ENCODE results near the gene PHF21A.

The PHF21A gene

GRCh38 chr11:45982656-45983470 lies 138.4 kb downstream of the PHF21A start:
- DNase-seq (ENCODE audit: low spot score) = peak; percentile 94

- DNase-seq (ENCODE audit: low spot score) = peak; percentile 43
Measured at GRCh38 chr11:45981826-45982225, 139.4 kb downstream of the PHF21A start.

GRCh38 chr11:45974806-45975205 lies 146.4 kb downstream of the PHF21A start:
- DNase-seq (ENCODE audit: low spot score) = no peak

- DNase-seq (ENCODE audit: low spot score) = no peak
Measured at GRCh38 chr11:45973601-45974000, 147.7 kb downstream of the PHF21A start.

- DNase-seq (ENCODE audit: low spot score) = no peak
Measured at GRCh38 chr11:45968901-45969300, 152.4 kb downstream of the PHF21A start.

GRCh38 chr11:45967506-45967905 lies 153.7 kb downstream of the PHF21A start:
- DNase-seq (ENCODE audit: low spot score) = no peak

GRCh38 chr11:45964911-45965389 lies 156.3 kb downstream of the PHF21A start:
- DNase-seq (ENCODE audit: low spot score) = peak; percentile 78

- DNase-seq (ENCODE audit: low spot score) = no peak
Measured at GRCh38 chr11:45961751-45962240, 159.5 kb downstream of the PHF21A start.

GRCh38 chr11:45960387-45961095 lies 160.7 kb downstream of the PHF21A start:
- no peak for DNase-seq (ENCODE audit: low spot score)

GRCh38 chr11:45959851-45960250 lies 161.4 kb downstream of the PHF21A start:
- DNase-seq (ENCODE audit: low spot score) = no peak

- no peak for DNase-seq (ENCODE audit: low spot score)
Measured at GRCh38 chr11:45949992-45950407, 171.3 kb downstream of the PHF21A start.

- no peak for DNase-seq (ENCODE audit: low spot score)
Measured at GRCh38 chr11:45948356-45948755, 172.9 kb downstream of the PHF21A start.

GRCh38 chr11:45947885-45948284 lies 173.4 kb downstream of the PHF21A start:
- DNase-seq (ENCODE audit: low spot score) = no peak

GRCh38 chr11:45945397-45945999 lies 175.8 kb downstream of the PHF21A start:
- DNase-seq (ENCODE audit: low spot score) = no peak

GRCh38 chr11:45942381-45942780 lies 178.9 kb downstream of the PHF21A start:
- no peak for DNase-seq (ENCODE audit: low spot score)

GRCh38 chr11:45941285-45941684 lies 180.0 kb downstream of the PHF21A start:
- no peak for DNase-seq (ENCODE audit: low spot score)

- no peak for DNase-seq (ENCODE audit: low spot score)
Measured at GRCh38 chr11:45939836-45940235, 181.4 kb downstream of the PHF21A start.

- no peak for DNase-seq (ENCODE audit: low spot score)
Measured at GRCh38 chr11:45937916-45938315, 183.3 kb downstream of the PHF21A start.

- DNase-seq (ENCODE audit: low spot score) = no peak
Measured at GRCh38 chr11:45936511-45937054, 184.7 kb downstream of the PHF21A start.

GRCh38 chr11:45935349-45936064 lies 185.7 kb downstream of the PHF21A start:
- no peak for DNase-seq (ENCODE audit: low spot score)

GRCh38 chr11:45934580-45935318 lies 186.5 kb downstream of the PHF21A start:
- DNase-seq (ENCODE audit: low spot score) = no peak

Data from SW480 (cell line).